HEK293T (cell line): Measurements from ENCODE around the gene VILL.

Experiments used
- CTBP1 ChIP-seq: fragments of 450-650 bp; IDR thresholded peaks from 2 replicates; pipeline ENCODE4 v1.6.1; 2016; ENCODE audit warnings: borderline replicate concordance
- FOXA1 ChIP-seq: fragments of 450-650 bp; IDR thresholded peaks from 2 replicates; pipeline ENCODE4 v1.6.1; 2016; ENCODE audit warnings: mild to moderate bottlenecking
- SP1 ChIP-seq: fragments of 450-650 bp; IDR thresholded peaks from 2 replicates; pipeline ENCODE4 v1.6.1; 2017
- SUZ12 ChIP-seq: fragments of 450-650 bp; IDR thresholded peaks from 2 replicates; pipeline ENCODE4 v1.6.1; 2016; ENCODE audit warnings: mild to moderate bottlenecking
- ZNF384 ChIP-seq: fragments of 450-650 bp; IDR thresholded peaks from 2 replicates; pipeline ENCODE4 v1.6.1; 2016

DNA sequence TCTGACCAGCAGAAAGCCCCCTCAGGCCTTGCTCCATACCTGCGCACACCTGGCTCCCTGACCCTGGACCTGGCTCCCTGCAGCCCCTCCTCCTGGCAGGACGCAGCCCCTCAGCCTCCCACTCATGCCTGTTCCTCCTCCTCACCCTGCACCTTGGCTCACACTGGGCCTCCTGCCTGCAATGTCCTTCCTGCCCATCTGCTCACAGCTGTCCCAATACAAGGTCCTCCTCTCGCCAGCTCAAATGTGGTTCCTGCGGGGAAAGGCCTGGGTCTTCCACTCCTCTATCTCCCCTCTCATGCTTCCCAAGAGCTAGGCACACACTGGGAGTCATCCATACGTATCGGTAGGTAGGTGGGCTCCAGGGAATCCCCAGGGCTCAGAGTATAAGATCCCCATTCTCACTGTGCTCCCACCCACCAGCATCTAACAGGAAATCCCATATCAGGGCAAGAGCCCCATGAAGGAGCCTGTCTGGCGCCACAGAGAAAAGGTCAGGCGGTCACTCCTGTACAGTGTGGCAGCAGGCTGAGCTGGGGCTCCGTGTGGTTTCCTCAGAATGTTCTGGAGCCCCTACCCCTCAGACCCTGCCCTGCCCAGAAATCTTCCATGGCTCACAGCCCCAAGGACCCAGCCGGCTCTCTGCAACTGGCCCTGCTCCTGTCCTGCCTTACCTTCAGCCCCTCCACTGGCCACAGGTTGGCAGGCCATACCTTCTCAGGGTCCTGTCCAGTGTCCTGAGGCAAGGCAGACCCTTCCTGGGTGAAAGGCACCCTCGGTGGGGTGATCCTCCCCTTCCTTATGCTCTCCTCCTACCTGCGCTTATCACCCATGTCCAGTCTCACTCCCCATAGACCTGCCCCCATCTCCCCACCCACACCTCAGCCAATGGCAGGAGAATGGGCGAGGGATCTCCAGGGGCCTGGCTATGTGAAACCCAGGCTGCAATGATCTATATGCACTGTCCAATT is 28.0 kb downstream of the VILL start:
- TF ChIP-seq CTBP1: no peak
- no peak for TF ChIP-seq ZNF384
- no peak for TF ChIP-seq FOXA1
- TF ChIP-seq SP1: no peak
- TF ChIP-seq SUZ12: no peak
